Colonic mucosa (tissue), 4 donors: Measurements from ENCODE around the gene KRTAP3-1. TPM values are rescaled to one million over a fixed set of nuclear protein-coding genes. Genes with fewer than 3 reads are reported as not detected.

Source experiments
- DNase-seq: peaks from one replicate; pipeline ENCODE4 v3.0.0-alpha.2; 2020
- H3K27ac ChIP-seq: fragments of 200-600 bp; one replicate; pipeline ENCODE4 v1.8.0; 2021
- H3K27me3 ChIP-seq: fragments of 200-600 bp; one replicate; pipeline ENCODE4 v1.8.0; 2021
- H3K36me3 ChIP-seq: fragments of 200-600 bp; one replicate; pipeline ENCODE4 v1.8.0; 2021
- H3K4me1 ChIP-seq: fragments of 200-600 bp; one replicate; pipeline ENCODE4 v1.8.0; 2021; ENCODE audit warnings: mild to moderate bottlenecking
- H3K4me3 ChIP-seq: fragments of 200-600 bp; one replicate; pipeline ENCODE4 v1.8.0; 2021
- H3K9ac ChIP-seq, 2 donors: one replicate each; pipeline ENCODE4 v1.7.0; 2013; ENCODE audit warnings: control low read depth in 2 of 2, low read depth in 2 of 2, low read length in 2 of 2
- H3K9me3 ChIP-seq: fragments of 200-600 bp; one replicate; pipeline ENCODE4 v1.8.0; 2021
- CTCF ChIP-seq: fragments of 200-600 bp; IDR thresholded peaks from one replicate; pipeline ENCODE4 v1.8.0; 2022; ENCODE audit warnings: antibody characterized with exemption, mild to moderate bottlenecking
- intact Hi-C: fragments of 100-400 bp; cut with DNase I; formaldehyde crosslinking; loops from one replicate; pipeline ENCODE4 v1.14.1; 2022
- total RNA-seq, 2 donors: library from RNA; stranded (reverse); fragmentation: NEBNext Ultra II Directional in 1 of 2; extraction: Animal tissue kit (Norgen Biotek cat#: 25700) in 1 of 2; gene quantifications; one replicate each; pipeline ENCODE4 v1.2.1, GENCODE V29; 2021
- donor health status: healthy.
- donor health status: DM: no; HTN: no; CAD: no.
- donor health status: DM: no; HTN: no; CAD: no.

Gene KRTAP3-1
- total RNA-seq, 2 donors from 2014 or later, result not detected

DNA sequence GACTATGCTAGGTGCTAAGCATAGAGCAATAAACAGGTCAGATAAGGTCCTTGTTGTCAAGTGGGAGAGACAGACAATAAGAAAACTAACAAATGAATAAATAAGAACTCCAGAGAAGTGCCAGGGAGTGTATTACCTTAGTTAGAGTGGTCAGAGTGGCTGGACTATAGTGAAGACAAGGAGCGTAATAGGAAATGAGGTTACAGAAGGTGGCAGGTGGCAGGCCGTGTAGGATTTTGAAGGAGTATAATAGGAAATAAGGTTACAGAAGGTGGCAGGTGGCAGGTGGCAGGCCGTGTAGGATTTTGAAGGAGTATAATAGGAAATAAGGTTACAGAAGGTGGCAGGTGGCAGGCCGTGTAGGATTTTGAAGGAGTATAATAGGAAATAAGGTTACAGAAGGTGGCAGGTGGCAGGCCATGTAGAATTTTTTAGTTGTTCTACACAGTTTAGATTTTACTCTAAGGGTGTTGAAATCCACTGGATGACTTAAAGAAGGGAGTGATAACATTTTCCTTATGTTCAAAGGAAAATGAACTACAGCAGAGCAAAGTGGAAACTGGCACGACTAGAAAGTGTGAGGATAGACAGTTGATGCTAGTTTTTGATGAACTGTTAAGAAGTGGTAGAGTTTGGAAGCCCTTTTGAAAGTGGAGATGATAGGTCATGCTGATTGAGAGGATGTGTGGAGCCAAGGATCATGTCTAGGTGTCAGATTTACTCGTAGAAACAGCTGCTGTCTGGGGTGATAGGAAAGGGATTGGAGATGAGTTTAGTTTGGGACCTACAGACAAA lies 3.6 kb upstream of the KRTAP3-1 start:
- H3K4me1 ChIP-seq, result no peaks in the 10 kb centered on the region
- H3K36me3 ChIP-seq, result no peaks in the 10 kb centered on the region
- DNase-seq, result no peak
- H3K4me3 ChIP-seq, result no peak overlapping the region
- H3K9me3 ChIP-seq, result no peaks in the 10 kb centered on the region
- intact Hi-C loops, result no loop called here
- H3K9ac ChIP-seq, result no peak overlapping the region
- no peak for TF ChIP-seq CTCF
- no peak overlapping the region for H3K27ac ChIP-seq
- no peaks in the 10 kb centered on the region for H3K27me3 ChIP-seq

DNA sequence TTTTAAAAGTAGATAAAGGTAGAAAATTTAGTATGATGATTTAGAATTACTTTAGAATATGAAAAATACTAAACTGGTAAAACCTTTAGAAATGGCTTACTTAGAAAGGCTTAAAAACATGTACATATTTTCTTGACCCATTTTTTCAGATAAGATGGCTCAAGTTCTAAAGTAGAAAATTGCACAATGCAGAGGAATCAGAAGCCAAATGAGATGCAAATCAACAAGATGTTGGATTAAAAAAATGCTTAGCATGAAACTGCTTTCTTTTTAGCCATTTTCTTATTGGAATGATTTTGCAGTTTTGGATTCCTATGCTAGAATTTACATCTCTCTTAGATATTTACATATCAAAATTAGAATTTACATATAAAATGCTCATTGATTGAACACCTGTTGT lies 1.5 kb upstream of the KRTAP3-1 start:
- no peaks in the 10 kb centered on the region for H3K9me3 ChIP-seq
- intact Hi-C loops, result no loop called here
- no peak overlapping the region for H3K9ac ChIP-seq
- no peak overlapping the region for H3K4me3 ChIP-seq
- H3K4me1 ChIP-seq, result no peaks in the 10 kb centered on the region
- no peak for DNase-seq
- no peak for TF ChIP-seq CTCF
- H3K27me3 ChIP-seq, result no peaks in the 10 kb centered on the region
- H3K27ac ChIP-seq, result no peak overlapping the region
- no peaks in the 10 kb centered on the region for H3K36me3 ChIP-seq

DNA sequence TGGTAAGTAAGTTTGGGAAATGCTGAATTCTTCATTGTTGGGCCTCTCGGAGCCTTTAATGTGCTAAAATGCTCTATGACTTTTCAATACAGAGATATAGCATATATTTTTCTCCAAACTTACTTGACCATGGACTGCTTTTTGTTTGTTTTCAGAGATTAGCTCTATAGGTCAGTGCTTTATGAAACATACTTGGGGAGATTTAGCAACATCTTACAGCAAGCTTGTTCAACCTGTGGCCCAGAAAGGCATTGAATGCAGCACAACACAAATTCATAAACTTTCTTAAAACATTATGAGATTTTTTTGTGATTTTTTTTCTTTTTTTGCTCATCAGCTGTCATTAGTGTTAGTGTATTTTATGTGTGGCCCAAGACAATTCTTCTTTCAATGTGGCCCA lies 1.0 kb upstream of the KRTAP3-1 start:
- H3K4me1 ChIP-seq, result no peaks in the 10 kb centered on the region
- no peaks in the 10 kb centered on the region for H3K27me3 ChIP-seq
- no peaks in the 10 kb centered on the region for H3K9me3 ChIP-seq
- TF ChIP-seq CTCF, result no peak
- no peak overlapping the region for H3K27ac ChIP-seq
- DNase-seq, result no peak
- H3K36me3 ChIP-seq, result no peaks in the 10 kb centered on the region
- intact Hi-C loops, result no loop called here
- no peak overlapping the region for H3K4me3 ChIP-seq
- no peak overlapping the region for H3K9ac ChIP-seq

DNA sequence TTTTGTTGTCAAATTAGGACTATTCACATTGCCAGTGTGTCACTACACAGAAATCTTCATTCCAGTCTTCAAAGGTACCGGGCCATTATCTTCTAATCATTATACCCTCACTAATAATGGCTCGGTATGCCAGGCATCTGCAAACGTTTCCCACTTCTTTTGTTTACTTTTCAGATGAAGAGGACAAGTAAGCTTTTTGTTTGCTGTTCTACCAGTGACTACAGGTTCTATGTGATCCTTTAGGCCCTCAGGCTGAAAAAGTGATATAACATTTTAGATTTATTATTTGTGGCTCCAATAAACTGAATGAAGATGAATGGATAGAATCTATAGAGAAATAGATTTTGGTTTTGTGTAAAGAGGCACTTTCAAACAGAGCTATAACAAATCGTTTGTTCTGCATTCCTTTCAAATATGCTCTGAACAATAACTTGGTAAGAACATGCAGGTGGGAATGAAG lies 403 bp upstream of the KRTAP3-1 start:
- intact Hi-C loops, result no loop called here
- Histone ChIP-seq H3K4me3 (no peak overlapping the region), H3K27me3 (no peaks in the 10 kb centered on the region), H3K9ac (no peak overlapping the region), H3K36me3 (no peaks in the 10 kb centered on the region), H3K27ac (no peak overlapping the region), H3K9me3 (no peaks in the 10 kb centered on the region), H3K4me1 (no peaks in the 10 kb centered on the region)
- TF ChIP-seq CTCF, result no peak
- DNase-seq, result no peak

DNA sequence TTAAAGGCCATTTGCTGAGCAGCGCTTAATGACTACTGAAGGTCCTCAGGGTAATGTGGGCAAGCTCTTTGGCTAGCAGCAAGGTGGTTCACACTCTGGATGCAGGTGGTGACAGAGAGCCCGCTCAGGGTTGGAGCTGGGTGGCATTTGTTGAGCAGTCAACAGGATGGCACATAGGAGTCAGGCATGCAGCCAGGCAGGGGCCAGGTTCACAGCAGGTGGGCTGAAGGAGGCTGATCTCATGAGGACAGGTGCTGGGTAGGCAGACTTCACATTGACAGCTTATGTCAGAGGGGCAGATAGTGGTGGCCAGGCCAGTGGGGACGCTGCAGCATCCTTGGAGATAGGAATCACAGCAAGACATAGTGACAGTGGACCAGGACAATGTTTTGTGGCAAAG lies 4.5 kb downstream of the KRTAP3-1 start:
- H3K36me3 ChIP-seq, result no peaks in the 10 kb centered on the region
- intact Hi-C loops, result no loop called here
- H3K9me3 ChIP-seq, result no peaks in the 10 kb centered on the region
- H3K4me1 ChIP-seq, result no peaks in the 10 kb centered on the region
- TF ChIP-seq CTCF, result no peak
- no peak overlapping the region for H3K4me3 ChIP-seq
- H3K27me3 ChIP-seq, result no peaks in the 10 kb centered on the region
- no peak overlapping the region for H3K9ac ChIP-seq
- H3K27ac ChIP-seq, result no peak overlapping the region
- no peak for DNase-seq
